GM18867 (cell line): Measurements from ENCODE around the gene NEK8.
A peak's percentile ranks its signal among the peaks of the same experiment; 100 is the strongest.
"Not testable (repeated sequence)": the region's sequence is repeated elsewhere in the genome, so short reads cannot be mapped to it uniquely, and the experiment has no call there.

Source experiments
- ATAC-seq: cut with Tn5 transposase; IDR thresholded peaks from one replicate; pipeline ENCODE4 v1.9.1; 2021; ENCODE audit warnings: mild to moderate bottlenecking, moderate library complexity; ENCODE audit not compliant: unreplicated experiment

Gene NEK8

DNA sequence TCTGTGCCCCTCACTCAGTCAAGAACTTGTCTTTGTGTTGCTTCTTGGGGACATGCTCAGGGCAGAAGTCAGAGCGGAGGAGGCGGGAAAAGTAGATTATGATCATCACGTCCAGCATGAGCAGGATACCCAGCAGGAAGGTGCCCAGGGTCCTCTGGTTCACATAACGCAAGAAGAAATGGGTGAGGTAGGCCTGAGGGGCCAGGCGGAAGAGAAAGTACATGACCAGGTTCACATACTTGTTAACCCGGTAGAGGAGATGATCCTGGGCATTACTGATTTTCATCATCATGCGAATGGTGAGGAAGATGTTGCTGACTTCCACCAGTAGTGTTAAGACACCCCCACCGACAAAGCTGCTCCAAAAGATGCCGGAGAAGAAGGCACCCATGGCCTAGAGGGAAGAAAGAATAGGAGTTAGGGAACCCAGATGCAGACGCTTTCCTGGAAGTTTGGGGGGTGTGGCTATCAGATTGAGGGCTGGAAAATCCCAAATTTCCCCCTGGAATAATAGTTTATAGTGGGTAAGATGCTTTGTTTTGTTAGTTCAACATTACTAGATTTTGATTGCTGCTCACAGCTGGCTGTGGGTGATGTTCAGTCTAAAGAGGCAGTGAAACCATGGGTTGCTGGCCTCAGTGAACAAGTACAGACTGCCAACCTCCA is 4.0 kb upstream of the NEK8 start:
- ATAC-seq: no peak

DNA sequence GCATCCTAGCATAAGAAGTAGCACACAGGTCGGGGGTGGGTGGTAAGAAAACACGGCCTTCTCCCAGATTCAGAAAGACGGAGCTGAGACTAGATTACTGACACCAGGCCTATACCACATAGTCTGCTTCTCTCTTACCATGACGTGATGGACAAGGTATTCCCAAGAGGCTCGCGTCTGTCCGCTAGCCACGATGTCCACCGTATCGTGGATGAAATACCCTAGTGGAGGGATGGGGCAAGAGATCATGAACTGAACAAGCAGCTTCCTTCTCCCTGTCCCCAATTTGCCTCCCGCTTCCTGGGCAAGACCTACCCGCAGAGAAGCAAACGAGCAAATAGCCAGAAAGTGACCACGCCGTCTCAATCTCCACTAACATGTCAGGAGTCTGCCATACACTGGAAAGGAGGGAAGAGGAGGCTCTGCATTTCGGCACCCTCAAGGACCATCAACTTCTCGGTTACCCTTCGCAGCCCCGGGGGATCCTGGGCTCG is 3.4 kb upstream of the NEK8 start:
- no peak for ATAC-seq

DNA sequence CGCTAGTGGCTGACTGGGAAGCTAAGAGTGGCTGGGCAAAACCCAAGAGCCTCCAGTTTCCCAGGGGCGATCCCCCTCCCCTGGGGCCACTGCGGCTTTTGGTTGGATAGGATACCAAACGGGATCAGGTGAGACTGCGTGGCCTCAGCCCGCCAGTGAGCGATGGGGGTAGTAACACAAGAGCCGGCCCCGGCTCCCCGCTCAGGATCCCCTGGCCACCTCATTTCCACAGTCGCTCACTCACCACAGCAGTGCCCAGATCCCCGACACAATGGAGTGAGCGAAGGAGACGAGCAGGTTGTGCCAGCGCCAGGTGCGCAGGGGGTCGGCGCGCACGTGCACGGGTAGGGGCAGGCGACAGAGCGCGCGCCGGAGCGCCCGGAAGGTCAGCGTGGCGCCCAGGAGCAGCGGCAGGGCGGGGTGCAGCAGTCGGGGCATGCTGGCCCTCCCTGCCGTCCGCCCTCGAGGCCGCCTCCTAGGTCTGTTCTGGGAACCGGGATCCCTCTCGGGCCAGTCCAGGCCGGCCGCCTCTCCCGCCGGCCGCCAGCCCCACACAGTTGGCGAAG is 2.8 kb upstream of the NEK8 start:
- peak; percentile 5 for ATAC-seq

DNA sequence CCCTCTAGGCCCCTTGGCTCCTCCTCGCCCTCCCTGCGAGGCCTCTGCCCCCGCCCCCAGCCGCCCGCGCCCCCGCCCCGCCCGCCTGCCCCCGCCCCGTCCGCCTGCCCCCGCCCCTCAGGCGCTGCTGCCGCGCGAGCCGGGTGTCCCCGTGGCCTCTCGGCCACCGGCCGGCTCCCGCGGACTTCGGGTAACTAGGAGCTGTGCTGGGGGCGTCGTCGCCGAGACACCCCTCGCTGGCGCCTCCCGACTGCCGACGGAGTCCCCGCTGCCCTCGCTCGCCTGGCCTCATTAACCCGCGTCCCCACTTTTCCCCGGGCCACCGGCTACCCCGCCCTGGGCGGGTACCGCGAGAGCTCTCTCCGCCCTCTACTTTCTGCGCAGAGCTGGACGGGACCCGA is 2.4 kb upstream of the NEK8 start, which contains the start of gene TLCD1:
TSS of gene TLCD1 (minus strand) at position 8 of the 401 bp plus-strand sequence. CDS start 136 bp downstream, outside the sequence.
- peak; percentile 21 for ATAC-seq

- ATAC-seq: peak; percentile 49
Measured at GRCh38 chr17:28726627-28727491, 1.7 kb upstream of the NEK8 start.

DNA sequence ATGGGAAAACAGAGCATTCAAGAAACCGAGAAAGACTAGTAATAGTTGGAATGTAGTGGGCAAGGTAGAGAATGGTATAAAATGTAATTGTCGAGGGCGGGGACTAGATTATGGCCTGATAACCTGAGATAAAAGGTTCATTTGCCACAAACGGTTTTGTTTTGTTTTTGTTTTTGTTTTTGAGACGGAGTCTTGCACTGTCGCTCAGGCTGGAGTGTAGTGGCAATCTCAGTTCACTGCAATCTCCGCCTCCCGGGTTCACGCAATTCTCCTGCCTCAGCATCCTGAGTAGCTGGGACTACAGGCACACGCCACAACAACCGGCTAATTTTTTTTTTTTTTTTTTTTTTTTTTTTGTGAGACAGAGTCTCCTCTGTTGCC is 1.4 kb downstream of the NEK8 start:
- no peak for ATAC-seq

- no peak for ATAC-seq
Measured at GRCh38 chr17:28733346-28733745, 4.8 kb downstream of the NEK8 start.

GRCh38 chr17:28734712-28735241 is 6.2 kb downstream of the NEK8 start:
- no peak for ATAC-seq

- no peak for ATAC-seq
Measured at GRCh38 chr17:28735242-28735722, 6.7 kb downstream of the NEK8 start.

DNA sequence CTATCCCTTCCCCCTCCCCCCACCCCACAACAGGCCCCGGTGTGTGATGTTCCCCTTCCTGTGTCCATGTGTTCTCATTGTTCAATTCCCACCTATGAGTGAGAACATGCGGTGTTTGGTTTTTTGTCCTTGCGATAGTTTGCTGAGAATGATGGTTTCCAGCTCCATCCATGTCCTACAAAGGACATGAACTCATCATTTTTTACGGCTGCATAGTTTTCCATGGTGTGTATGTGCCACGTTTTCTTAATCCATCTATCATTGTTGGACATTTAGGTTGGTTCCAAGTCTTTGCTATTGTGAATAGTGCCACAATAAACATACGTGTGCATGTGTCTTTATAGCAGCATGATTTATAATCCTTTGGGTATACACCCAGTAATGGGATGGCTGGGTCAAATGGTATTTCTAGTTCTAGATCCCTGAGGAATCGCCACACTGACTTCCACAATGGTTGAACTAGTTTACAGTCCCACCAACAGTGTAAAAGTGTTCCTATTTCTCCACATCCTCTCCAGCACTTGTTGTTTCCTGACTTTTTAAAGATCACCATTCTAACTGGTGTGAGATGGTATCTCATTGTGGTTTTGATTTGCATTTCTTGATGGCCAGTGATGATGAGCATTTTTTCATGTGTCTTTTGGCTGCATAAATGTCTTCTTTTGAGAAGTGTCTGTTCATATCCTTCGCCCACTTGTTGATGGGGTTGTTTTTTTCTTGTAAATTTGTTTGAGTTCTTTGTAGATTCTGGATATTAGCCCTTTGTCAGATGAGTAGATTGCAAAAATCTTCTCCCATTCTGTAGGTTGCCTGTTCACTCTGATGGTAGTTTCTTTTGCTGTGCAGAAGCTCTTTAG is 7.6 kb downstream of the NEK8 start:
- not testable (repeated sequence) for ATAC-seq

- no peak for ATAC-seq
Measured at GRCh38 chr17:28737316-28737715, 8.7 kb downstream of the NEK8 start.

DNA sequence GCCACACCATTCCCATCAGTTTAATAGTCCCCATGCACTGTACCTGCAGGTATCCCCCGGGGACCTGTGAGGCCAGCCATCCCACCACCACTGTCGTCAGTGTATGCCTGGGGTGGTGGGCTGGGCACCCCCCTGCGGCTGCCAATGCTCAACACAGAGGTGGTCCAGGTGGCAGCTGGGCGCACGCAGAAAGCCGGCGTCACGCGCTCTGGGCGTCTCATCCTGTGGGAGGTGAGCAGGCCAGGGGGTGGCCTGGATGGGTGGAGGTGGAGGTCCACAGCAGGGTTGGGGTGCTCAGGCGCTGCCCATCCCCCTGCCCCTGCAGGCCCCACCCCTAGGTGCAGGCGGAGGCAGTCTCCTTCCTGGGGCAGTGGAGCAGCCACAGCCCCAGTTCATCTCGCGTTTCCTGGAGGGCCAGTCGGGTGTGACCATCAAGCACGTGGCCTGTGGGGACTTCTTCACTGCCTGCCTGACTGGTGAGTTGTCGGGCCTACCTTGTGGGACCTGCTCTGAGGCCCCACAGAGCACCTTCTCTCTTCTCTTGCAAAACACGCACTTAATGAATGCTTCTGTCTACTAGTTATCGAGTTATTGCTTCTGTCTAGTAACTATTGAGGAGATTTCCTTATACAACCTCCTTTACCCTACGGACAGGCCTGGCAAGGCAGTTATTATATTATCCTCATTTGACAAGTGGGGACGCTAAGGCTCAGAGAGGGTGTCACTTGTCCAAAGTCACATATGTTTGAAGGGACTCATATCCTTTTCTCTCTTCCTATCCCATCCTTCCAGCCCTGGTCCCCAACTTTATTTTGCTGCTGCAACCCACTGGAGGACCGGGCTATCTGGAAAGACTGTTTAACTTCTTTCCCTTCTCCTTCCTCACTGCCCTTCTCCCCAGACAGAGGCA is 9.4 kb downstream of the NEK8 start:
- ATAC-seq: peak; percentile 65

DNA sequence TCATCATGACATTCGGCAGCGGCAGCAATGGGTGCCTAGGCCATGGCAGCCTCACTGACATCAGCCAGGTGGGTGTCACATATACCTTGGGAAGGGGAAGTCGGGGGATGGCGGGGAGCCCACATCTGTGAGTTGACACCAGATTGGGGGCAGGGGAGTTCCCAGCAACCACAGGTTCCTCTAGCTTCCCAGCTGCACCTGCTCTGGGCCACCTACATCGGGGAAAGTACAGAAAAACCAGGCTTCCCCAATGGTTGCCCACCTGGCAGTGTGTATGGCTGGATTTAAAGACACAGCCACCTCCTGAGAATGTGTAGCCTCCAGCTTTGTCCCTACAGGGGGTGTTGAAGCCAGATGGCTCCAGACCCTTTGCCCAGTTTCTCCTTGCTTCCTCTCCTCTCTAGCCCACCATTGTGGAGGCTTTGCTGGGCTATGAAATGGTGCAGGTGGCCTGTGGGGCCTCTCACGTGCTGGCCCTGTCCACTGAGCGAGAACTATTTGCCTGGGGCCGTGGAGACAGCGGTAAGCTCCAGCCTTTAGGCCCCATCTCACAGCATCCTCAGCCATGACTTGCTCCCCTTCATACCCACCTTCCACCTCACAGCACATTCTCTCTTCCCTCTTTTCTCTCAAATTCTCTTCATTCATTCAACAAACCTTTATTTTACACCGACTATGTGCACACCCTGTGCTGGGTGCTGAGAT is 10.2 kb downstream of the NEK8 start:
- peak; percentile 34 for ATAC-seq

DNA sequence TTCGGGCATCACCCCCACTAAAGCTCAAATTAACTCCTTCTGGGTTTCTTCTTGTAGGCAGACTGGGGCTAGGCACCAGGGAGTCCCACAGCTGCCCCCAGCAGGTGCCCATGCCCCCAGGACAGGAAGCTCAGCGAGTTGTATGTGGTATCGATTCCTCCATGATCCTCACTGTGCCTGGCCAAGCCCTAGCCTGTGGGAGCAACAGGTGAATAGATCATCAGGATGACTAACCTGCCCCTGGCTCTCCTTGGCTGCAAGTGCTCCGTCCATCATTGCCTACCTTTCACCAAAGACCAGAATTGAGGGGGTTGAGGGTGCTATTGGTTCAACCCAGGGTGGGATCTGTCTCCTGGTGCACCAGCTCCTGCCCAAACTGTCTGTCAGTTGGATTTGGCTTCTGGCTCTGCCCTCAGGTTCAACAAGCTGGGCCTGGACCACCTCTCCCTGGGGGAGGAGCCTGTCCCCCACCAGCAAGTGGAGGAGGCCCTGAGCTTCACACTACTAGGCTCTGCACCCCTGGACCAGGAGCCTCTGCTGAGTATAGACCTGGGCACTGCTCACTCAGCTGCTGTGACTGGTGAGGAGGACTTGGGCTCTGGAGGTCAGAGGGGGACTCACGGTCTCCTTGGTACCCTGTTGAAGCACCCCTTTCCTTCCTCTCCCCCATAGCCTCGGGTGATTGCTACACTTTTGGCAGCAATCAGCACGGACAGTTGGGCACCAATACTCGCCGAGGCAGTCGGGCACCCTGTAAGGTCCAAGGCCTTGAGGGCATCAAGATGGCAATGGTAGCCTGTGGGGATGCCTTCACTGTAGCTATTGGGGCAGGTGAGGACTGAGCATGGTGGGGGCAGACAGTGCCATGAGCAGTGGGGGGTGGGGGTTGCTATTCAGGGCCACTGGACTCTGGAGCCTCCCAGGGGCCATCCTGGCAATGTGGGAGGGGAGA is 12.1 kb downstream of the NEK8 start:
- no peak for ATAC-seq

DNA sequence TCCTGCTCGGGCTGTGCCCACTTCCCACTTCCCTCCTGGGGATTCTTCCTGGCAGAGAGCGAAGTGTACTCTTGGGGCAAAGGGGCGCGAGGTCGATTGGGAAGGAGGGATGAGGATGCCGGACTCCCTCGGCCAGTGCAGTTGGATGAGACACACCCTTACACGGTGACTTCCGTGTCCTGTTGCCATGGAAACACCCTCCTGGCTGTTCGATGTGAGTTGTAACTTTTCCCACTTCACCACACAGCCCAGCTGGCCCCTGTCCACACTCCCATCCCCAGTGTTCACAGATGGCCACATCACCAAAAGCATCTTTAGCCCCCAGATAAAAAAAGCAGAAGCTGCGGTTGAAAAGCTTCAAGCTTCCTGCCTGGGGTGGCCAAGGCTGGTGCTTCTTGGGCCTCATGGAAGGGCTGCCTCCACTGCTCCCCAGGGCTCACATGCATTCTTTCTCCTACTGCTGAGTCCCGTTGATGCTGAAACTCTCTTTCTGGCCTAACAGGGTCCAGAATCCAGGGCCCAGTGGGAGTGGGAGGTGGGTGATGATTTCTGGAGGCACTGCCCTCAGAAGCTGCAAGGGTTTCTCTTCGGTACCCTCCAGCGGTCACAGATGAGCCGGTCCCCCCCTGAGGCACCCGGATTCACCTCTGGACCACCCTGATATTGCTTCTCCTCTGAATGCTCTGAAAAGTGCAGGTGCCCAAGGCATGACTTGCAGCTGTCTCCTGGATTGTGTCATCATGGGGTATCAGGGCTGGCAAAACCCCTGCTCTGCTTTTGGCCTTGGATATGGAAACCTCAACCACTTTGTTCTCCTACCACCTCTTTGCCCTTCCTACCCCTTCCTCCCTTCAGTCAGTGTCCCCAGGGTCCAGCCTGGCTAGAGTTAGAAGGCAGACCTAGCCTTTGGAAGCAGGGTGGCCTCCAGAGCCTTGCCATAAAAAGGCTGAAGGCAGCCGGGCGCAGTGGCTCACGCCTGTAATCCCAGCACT is 13.1 kb downstream of the NEK8 start:
- no peak for ATAC-seq
